SU-DHL-6 (cell line): ENCODE results near the gene PDHA1.

ENCODE experiments used
- H2AFZ ChIP-seq: fragments of 200-600 bp; sonication (generic); 2 replicates; pipeline ENCODE4 v1.6.1; 2014; ENCODE audit warnings: low read depth, mild to moderate bottlenecking, moderate library complexity, mixed read lengths, antibody characterized with exemption, low read length; ENCODE audit not compliant: severe bottlenecking
- H3F3A ChIP-seq: fragments of 200-600 bp; shearing (Covaris generic); 2 replicates; pipeline ENCODE4 v1.6.0; 2016; ENCODE audit warnings: antibody characterized with exemption, mild to moderate bottlenecking; ENCODE audit not compliant: insufficient read depth
- H3K27ac ChIP-seq: fragments of 200-600 bp; sonication (generic); 2 replicates; pipeline ENCODE4 v1.5.1; 2016; ENCODE audit warnings: low read depth, mild to moderate bottlenecking, low read length, moderate library complexity, mixed read lengths
- H3K27me3 ChIP-seq: fragments of 200-600 bp; sonication (generic), shearing (Covaris generic); 2 replicates; pipeline ENCODE4 v1.6.0; 2014; ENCODE audit warnings: mild to moderate bottlenecking, low read length
- H3K36me3 ChIP-seq: fragments of 200-600 bp; sonication (generic); 2 replicates; pipeline ENCODE4 v1.6.1; 2014; ENCODE audit warnings: mild to moderate bottlenecking, low read length, mixed read lengths
- H3K4me2 ChIP-seq: fragments of 300-600, 200-600 bp; shearing (Covaris generic), sonication (generic); 2 replicates; pipeline ENCODE4 v1.6.0; 2014; ENCODE audit warnings: low read length, low read depth, mild to moderate bottlenecking; ENCODE audit not compliant: poor library complexity, severe bottlenecking
- H3K4me3 ChIP-seq: fragments of 200-600 bp; sonication (generic); 2 replicates; pipeline ENCODE4 v1.5.1; 2014; ENCODE audit warnings: antibody characterized with exemption, low read length, mild to moderate bottlenecking, mixed read lengths; ENCODE audit not compliant: insufficient read depth, poor library complexity, severe bottlenecking
- H3K79me2 ChIP-seq: fragments of 200-600 bp; sonication (generic); 2 replicates; pipeline ENCODE4 v1.6.1; 2014; ENCODE audit warnings: mild to moderate bottlenecking, low read length, moderate library complexity; ENCODE audit not compliant: insufficient read depth
- H3K9ac ChIP-seq: fragments of 200-600 bp; sonication (generic); 2 replicates; pipeline ENCODE4 v1.7.0; 2014; ENCODE audit warnings: mild to moderate bottlenecking, low read length
- H3K9me2 ChIP-seq: fragments of 200-600 bp; sonication (generic); replicated peaks from 2 replicates; pipeline ENCODE4 v1.6.1; 2014; ENCODE audit warnings: low read length; ENCODE audit not compliant: insufficient read depth
- H3K9me3 ChIP-seq: fragments of 200-600 bp; sonication (generic); 2 replicates; pipeline ENCODE4 v1.6.1; 2014; ENCODE audit warnings: low read length, mixed read lengths; ENCODE audit not compliant: insufficient read depth
- H4K20me1 ChIP-seq: fragments of 200-600 bp; sonication (generic); 2 replicates; pipeline ENCODE4 v1.6.1; 2014; ENCODE audit warnings: low read depth, mild to moderate bottlenecking, antibody characterized with exemption, low read length, moderate library complexity, mixed read lengths
- CTCF ChIP-seq: fragments of 200-600 bp; sonication (generic); IDR thresholded peaks from one replicate; pipeline ENCODE4 v1.5.1; 2017; ENCODE audit warnings: antibody characterized with exemption, mild to moderate bottlenecking, low read length, moderate library complexity; ENCODE audit not compliant: insufficient read depth, poor library complexity, severe bottlenecking
- EZH2phosphoT487 ChIP-seq: fragments of 200-600 bp; sonication (generic), shearing (Covaris generic); conservative IDR thresholded peaks from 2 replicates; pipeline ENCODE4 v1.6.1; 2018; ENCODE audit warnings: mild to moderate bottlenecking, antibody characterized with exemption, low read length, moderate library complexity, mixed read lengths

PDHA1 gene

GRCh38 chrX:19373351-19373891 is 29.7 kb downstream of the PDHA1 start:
- Histone ChIP-seq H3K9me2 (no peaks in the 10 kb centered on the region), H3F3A (no peaks in the 10 kb centered on the region), H3K27ac (no peak overlapping the region), H4K20me1 (no peaks in the 10 kb centered on the region), H3K36me3 (no peaks in the 10 kb centered on the region), H3K27me3 (no peaks in the 10 kb centered on the region), H2AFZ (no peak overlapping the region), H3K79me2 (no peaks in the 10 kb centered on the region), H3K4me3 (no peak overlapping the region), H3K4me2 (no peak overlapping the region), H3K9me3 (no peaks in the 10 kb centered on the region), H3K9ac (no peak overlapping the region)
- TF ChIP-seq EZH2phosphoT487 = no peak
- no peak for TF ChIP-seq CTCF

- no peak for TF ChIP-seq EZH2phosphoT487
- no peak for TF ChIP-seq CTCF
- H2AFZ ChIP-seq = no peak overlapping the region
- H3K4me2 ChIP-seq = no peak overlapping the region
- no peak overlapping the region for H3K9ac ChIP-seq
- H3K79me2 ChIP-seq = no peaks in the 10 kb centered on the region
- H3K4me3 ChIP-seq = no peak overlapping the region
- H3K9me2 ChIP-seq = no peaks in the 10 kb centered on the region
- H3K36me3 ChIP-seq = no peaks in the 10 kb centered on the region
- no peaks in the 10 kb centered on the region for H3K9me3 ChIP-seq
- H3F3A ChIP-seq = no peaks in the 10 kb centered on the region
- H3K27ac ChIP-seq = no peak overlapping the region
- no peaks in the 10 kb centered on the region for H4K20me1 ChIP-seq
- H3K27me3 ChIP-seq = no peaks in the 10 kb centered on the region
These were observed 31.8 kb downstream of the PDHA1 start for GRCh38 chrX:19375546-19375945.

- Histone ChIP-seq H3K9me3 (no peaks in the 10 kb centered on the region), H3K4me3 (no peak overlapping the region)
- TF ChIP-seq CTCF = no peak
- TF ChIP-seq EZH2phosphoT487 = no peak
These were observed 34.1 kb downstream of the PDHA1 start for GRCh38 chrX:19377799-19378198.

More at GRCh38 chrX:19377799-19378198, 34.1 kb downstream of the PDHA1 start:
- H3K27me3 ChIP-seq = no peaks in the 10 kb centered on the region
- H4K20me1 ChIP-seq = no peaks in the 10 kb centered on the region
- H3F3A ChIP-seq = no peaks in the 10 kb centered on the region
- H3K9ac ChIP-seq = no peak overlapping the region
- no peaks in the 10 kb centered on the region for H3K9me2 ChIP-seq
- no peaks in the 10 kb centered on the region for H3K36me3 ChIP-seq
- no peak overlapping the region for H2AFZ ChIP-seq
- H3K27ac ChIP-seq = no peak overlapping the region
- no peak overlapping the region for H3K4me2 ChIP-seq
- H3K79me2 ChIP-seq = no peaks in the 10 kb centered on the region
